ENCODE results near the gene HCAR3. TPM values are rescaled to one million over a fixed set of nuclear protein-coding genes. Genes with fewer than 3 reads are reported as not detected.

Gene HCAR3
- total RNA-seq, 4 donors from 2014 or later: 0.42 to 0.56 TPM; not detected in 2

DNA sequence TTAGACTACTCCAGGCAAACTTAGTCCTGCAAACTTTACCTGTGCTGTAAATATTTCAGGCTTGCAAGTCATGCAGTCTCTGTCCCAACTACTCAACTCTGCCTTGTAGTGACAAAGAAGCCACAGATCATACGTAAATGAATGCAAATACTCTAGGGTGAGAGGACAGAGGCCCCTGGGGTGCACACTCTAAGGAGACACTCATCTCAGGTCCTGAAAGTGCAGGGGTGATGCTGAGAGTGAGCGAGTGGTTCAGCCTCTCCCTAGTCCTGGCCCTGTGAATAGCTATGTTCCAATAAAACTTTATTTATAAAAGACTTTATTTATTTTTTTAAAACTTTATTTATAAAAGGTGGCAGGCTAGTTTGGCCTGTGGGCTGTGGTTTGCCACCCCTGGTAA lies 48.3 kb downstream of the HCAR3 start:
- H3K36me3 ChIP-seq: no peaks in the 10 kb centered on the region
- TF ChIP-seq POLR2A (IDR thresholded peaks at IDR 0.05): no peak
- TF ChIP-seq, protein P1, sequence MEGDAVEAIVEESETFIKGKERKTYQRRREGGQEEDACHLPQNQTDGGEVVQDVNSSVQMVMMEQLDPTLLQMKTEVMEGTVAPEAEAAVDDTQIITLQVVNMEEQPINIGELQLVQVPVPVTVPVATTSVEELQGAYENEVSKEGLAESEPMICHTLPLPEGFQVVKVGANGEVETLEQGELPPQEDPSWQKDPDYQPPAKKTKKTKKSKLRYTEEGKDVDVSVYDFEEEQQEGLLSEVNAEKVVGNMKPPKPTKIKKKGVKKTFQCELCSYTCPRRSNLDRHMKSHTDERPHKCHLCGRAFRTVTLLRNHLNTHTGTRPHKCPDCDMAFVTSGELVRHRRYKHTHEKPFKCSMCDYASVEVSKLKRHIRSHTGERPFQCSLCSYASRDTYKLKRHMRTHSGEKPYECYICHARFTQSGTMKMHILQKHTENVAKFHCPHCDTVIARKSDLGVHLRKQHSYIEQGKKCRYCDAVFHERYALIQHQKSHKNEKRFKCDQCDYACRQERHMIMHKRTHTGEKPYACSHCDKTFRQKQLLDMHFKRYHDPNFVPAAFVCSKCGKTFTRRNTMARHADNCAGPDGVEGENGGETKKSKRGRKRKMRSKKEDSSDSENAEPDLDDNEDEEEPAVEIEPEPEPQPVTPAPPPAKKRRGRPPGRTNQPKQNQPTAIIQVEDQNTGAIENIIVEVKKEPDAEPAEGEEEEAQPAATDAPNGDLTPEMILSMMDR (IDR thresholded peaks at IDR 0.05): no peak
- H3K4me1 ChIP-seq: peaks cover 4 to 9% of the 10 kb centered on the region in 2 donors
- H3K27ac ChIP-seq: no peak overlapping the region
- H3K4me3 ChIP-seq (replicated peaks in 1 of 3): no peak overlapping the region
- H3K27me3 ChIP-seq: no peaks in the 10 kb centered on the region
- intact Hi-C loops (cut with DNase I): no loop called here
- H3K9me3 ChIP-seq: no peaks in the 10 kb centered on the region
- no peak for DNase-seq
- 93 to 94% methylated on average over 2 of the region's 2 CpGs for WGBS, 2 donors

- intact Hi-C loops (cut with DNase I): no loop called here
- no peak for DNase-seq
- Histone ChIP-seq H3K4me1 (peaks cover 4 to 9% of the 10 kb centered on the region in 2 donors), H3K36me3 (no peaks in the 10 kb centered on the region), H3K9me3 (no peaks in the 10 kb centered on the region), H3K4me3 (replicated peaks in 1 of 3) (no peak overlapping the region), H3K27ac (no peak overlapping the region), H3K27me3 (no peaks in the 10 kb centered on the region)
- 90 to 94% methylated on average over 5 of the region's 5 CpGs for WGBS, 2 donors
- TF ChIP-seq, protein P1 (IDR thresholded peaks at IDR 0.05): no peak
- no peak for TF ChIP-seq POLR2A (IDR thresholded peaks at IDR 0.05)
Measured at GRCh38 chr12:122665759-122666158, 50.9 kb downstream of the HCAR3 start.

DNA sequence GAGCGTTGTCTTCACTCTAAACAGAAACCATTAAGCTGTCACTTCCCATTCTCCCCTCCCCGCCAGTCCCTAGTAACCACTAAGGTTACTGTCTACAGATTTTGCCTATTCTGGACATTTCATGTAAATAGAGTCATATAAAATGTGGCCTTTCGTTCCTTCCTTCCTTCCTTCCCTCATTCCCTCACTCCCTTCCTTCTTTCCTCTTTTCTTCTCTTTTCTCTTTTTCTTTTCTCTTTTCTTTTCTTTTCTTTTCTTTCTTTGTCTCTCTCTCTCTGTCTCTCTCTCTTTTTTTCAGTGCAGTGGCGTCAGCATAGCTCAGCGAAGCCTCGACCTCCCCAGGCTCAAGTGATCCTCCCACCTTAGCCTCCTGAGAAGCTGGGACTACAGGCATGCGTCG lies 51.3 kb downstream of the HCAR3 start:
- Histone ChIP-seq H3K4me3 (replicated peaks in 1 of 3) (no peak overlapping the region), H3K4me1 (peaks cover 4 to 9% of the 10 kb centered on the region in 2 donors), H3K9me3 (no peaks in the 10 kb centered on the region), H3K27me3 (no peaks in the 10 kb centered on the region), H3K36me3 (no peaks in the 10 kb centered on the region), H3K27ac (no peak overlapping the region)
- TF ChIP-seq, protein P1 (IDR thresholded peaks at IDR 0.05): no peak
- no peak for TF ChIP-seq POLR2A (IDR thresholded peaks at IDR 0.05)
- no peak for DNase-seq
- intact Hi-C loops (cut with DNase I): no loop called here
- 89 to 90% methylated on average over 8 of the region's 8 CpGs for WGBS, 2 donors

Small RNAs within 50 kb of the gene (small RNA-seq; reads per million reads assigned to genes)
- gene AC026333.2: not detected

Other genes with a start within 250 kb of the HCAR3 start
- 10 to 100 TPM; 30.4 to 40.8 (median 37.5) TPM for gene ZCCHC8, start 215.9 kb downstream of the HCAR3 start, total RNA-seq
- 10 to 100 TPM; 70.4 to 93.2 (median 87.5) TPM for gene RSRC2, start 189.9 kb downstream of the HCAR3 start, total RNA-seq
- 10 to 100 TPM in 2 of 4 donors, 1 to 10 TPM in 2; 7.3 to 13.1 (median 9.5) TPM for gene KNTC1, start 189.6 kb downstream of the HCAR3 start, total RNA-seq
- not detected for gene HCAR2, start 13.5 kb downstream of the HCAR3 start, total RNA-seq
- gene HCAR1, start 14.0 kb upstream of the HCAR3 start, total RNA-seq: 1 to 10 TPM in 3 of 4 donors, under 1 TPM in 1; 0.92 to 4.0 (median 2.0) TPM
- 10 to 100 TPM; 19.5 to 52.1 (median 29.9) TPM for gene DENR, start 36.0 kb upstream of the HCAR3 start, total RNA-seq
- gene CCDC62, start 57.8 kb upstream of the HCAR3 start, total RNA-seq: under 1 TPM; 0.21 to 0.81 (median 0.23) TPM
- 10 to 100 TPM; 50.2 to 92.7 (median 56.2) TPM for gene HIP1R, start 118.6 kb upstream of the HCAR3 start, total RNA-seq
- 10 to 100 TPM; 35.6 to 66.1 (median 63.5) TPM for gene VPS37B, start 179.3 kb upstream of the HCAR3 start, total RNA-seq
- gene ABCB9, start 249.7 kb upstream of the HCAR3 start, total RNA-seq: 1 to 10 TPM; 4.9 to 6.8 (median 5.3) TPM